Ishikawa (cell line): ENCODE measurements around the gene DNAH12.
A peak's percentile ranks its signal among the peaks of the same experiment; 100 is the strongest.

Source experiments
- CEBPB ChIP-seq: IDR thresholded peaks from 2 replicates; pipeline ENCODE4 v1.6.1; 2012
- CREB1 ChIP-seq: IDR thresholded peaks from 2 replicates; pipeline ENCODE4 v1.6.1; 2012; ENCODE audit warnings: low read depth
- EGR1 ChIP-seq: IDR thresholded peaks from 2 replicates; pipeline ENCODE4 v1.6.1; 2012
- EP300 ChIP-seq: IDR thresholded peaks from 2 replicates; pipeline ENCODE4 v1.6.1; 2012; ENCODE audit warnings: borderline replicate concordance
- FOXM1 ChIP-seq: IDR thresholded peaks from 2 replicates; pipeline ENCODE4 v1.6.1; 2012; ENCODE audit warnings: low read depth, borderline replicate concordance
- NFIC ChIP-seq: IDR thresholded peaks from 2 replicates; pipeline ENCODE4 v1.6.1; 2012
- RAD21 ChIP-seq: IDR thresholded peaks from 2 replicates; pipeline ENCODE4 v1.6.1; 2012; ENCODE audit warnings: low read depth
- TAF1 ChIP-seq: IDR thresholded peaks from 2 replicates; pipeline ENCODE4 v1.6.1; 2012; ENCODE audit warnings: low read depth, mild to moderate bottlenecking
- TCF12 ChIP-seq: IDR thresholded peaks from 2 replicates; pipeline ENCODE4 v1.6.1; 2012; ENCODE audit warnings: low read depth
- TEAD4 ChIP-seq: IDR thresholded peaks from 2 replicates; pipeline ENCODE4 v1.6.1; 2012
- YY1 ChIP-seq: IDR thresholded peaks from 2 replicates; pipeline ENCODE4 v1.6.1; 2012; ENCODE audit warnings: low read depth
- ZBTB7A ChIP-seq: IDR thresholded peaks from 2 replicates; pipeline ENCODE4 v1.6.1; 2012; ENCODE audit warnings: low read depth
- TF ChIP-seq, protein P1 (sequence below): IDR thresholded peaks from 2 replicates; pipeline ENCODE4 v1.6.1; 2012
- TF ChIP-seq, protein P2 (sequence below): IDR thresholded peaks from 2 replicates; pipeline ENCODE4 v1.6.1; 2012; ENCODE audit warnings: low read depth, mild to moderate bottlenecking
- TF ChIP-seq, protein P3 (sequence below): IDR thresholded peaks from 2 replicates; pipeline ENCODE4 v1.6.1; 2012

The DNAH12 gene

GRCh38 chr3:57559526-57559925 is 15.4 kb upstream of the DNAH12 start:
- TF ChIP-seq, protein P1, sequence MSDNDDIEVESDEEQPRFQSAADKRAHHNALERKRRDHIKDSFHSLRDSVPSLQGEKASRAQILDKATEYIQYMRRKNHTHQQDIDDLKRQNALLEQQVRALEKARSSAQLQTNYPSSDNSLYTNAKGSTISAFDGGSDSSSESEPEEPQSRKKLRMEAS, result no peak
- TF ChIP-seq, protein P2, sequence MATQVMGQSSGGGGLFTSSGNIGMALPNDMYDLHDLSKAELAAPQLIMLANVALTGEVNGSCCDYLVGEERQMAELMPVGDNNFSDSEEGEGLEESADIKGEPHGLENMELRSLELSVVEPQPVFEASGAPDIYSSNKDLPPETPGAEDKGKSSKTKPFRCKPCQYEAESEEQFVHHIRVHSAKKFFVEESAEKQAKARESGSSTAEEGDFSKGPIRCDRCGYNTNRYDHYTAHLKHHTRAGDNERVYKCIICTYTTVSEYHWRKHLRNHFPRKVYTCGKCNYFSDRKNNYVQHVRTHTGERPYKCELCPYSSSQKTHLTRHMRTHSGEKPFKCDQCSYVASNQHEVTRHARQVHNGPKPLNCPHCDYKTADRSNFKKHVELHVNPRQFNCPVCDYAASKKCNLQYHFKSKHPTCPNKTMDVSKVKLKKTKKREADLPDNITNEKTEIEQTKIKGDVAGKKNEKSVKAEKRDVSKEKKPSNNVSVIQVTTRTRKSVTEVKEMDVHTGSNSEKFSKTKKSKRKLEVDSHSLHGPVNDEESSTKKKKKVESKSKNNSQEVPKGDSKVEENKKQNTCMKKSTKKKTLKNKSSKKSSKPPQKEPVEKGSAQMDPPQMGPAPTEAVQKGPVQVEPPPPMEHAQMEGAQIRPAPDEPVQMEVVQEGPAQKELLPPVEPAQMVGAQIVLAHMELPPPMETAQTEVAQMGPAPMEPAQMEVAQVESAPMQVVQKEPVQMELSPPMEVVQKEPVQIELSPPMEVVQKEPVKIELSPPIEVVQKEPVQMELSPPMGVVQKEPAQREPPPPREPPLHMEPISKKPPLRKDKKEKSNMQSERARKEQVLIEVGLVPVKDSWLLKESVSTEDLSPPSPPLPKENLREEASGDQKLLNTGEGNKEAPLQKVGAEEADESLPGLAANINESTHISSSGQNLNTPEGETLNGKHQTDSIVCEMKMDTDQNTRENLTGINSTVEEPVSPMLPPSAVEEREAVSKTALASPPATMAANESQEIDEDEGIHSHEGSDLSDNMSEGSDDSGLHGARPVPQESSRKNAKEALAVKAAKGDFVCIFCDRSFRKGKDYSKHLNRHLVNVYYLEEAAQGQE, result no peak
- no peak for TF ChIP-seq TCF12
- TF ChIP-seq, protein P3, sequence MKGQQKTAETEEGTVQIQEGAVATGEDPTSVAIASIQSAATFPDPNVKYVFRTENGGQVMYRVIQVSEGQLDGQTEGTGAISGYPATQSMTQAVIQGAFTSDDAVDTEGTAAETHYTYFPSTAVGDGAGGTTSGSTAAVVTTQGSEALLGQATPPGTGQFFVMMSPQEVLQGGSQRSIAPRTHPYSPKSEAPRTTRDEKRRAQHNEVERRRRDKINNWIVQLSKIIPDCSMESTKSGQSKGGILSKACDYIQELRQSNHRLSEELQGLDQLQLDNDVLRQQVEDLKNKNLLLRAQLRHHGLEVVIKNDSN, result no peak
- no peak for TF ChIP-seq CEBPB
- no peak for TF ChIP-seq RAD21
- no peak for TF ChIP-seq NFIC
- TF ChIP-seq EGR1, result no peak
- TF ChIP-seq FOXM1, result no peak
- TF ChIP-seq TEAD4, result no peak
- no peak for TF ChIP-seq EP300
- no peak for TF ChIP-seq CREB1
- TF ChIP-seq ZBTB7A, result no peak
- TF ChIP-seq YY1, result no peak
- TF ChIP-seq TAF1, result no peak

GRCh38 chr3:57557085-57557537 is 13.0 kb upstream of the DNAH12 start:
- TF ChIP-seq, protein P1, result no peak
- TF ChIP-seq RAD21 (no peak), TCF12 (no peak), TAF1 (no peak), NFIC (no peak), YY1 (no peak), FOXM1 (no peak), ZBTB7A (no peak), EGR1 (no peak), CEBPB (no peak), EP300 (no peak), TEAD4 (no peak)
- TF ChIP-seq, protein P2, result no peak

GRCh38 chr3:57556459-57557084 is 12.4 kb upstream of the DNAH12 start:
- TF ChIP-seq CEBPB (no peak), EGR1 (no peak), RAD21 (no peak), TAF1 (no peak; the same call in 1 of the 2 replicates), TEAD4 (no peak)

- TF ChIP-seq, protein P1, result peak; percentile 99
- TF ChIP-seq, protein P2, result peak; percentile 18; the same call in 1 of the 2 replicates
- TF ChIP-seq NFIC, result peak; percentile 40; the same call in 1 of the 2 replicates
- TF ChIP-seq FOXM1, result peak; percentile 64; the same call in 1 of the 2 replicates
- TF ChIP-seq EGR1, result peak; percentile 87
- TF ChIP-seq, protein P3, result peak; percentile 97
- peak; percentile 69 for TF ChIP-seq TEAD4
- TF ChIP-seq TCF12, result peak; percentile 67; the same call in 1 of the 2 replicates
- peak; percentile 63 for TF ChIP-seq YY1
- peak; percentile 86 for TF ChIP-seq TAF1
- TF ChIP-seq EP300, result peak; percentile 80
- no peak for TF ChIP-seq RAD21
- peak; percentile 66 for TF ChIP-seq CREB1
- no peak for TF ChIP-seq CEBPB
- no peak for TF ChIP-seq ZBTB7A
Measured at GRCh38 chr3:57555738-57556458, 11.8 kb upstream of the DNAH12 start, which contains the start of gene PDE12. Gene PDE12, plus strand, starts transcription at chr3:57556274. Its CDS starts 106 bp downstream, at chr3:57556380.
